K562 (cell line): ENCODE measurements around the gene PPM1M. TPM values are rescaled to one million over a fixed set of nuclear protein-coding genes. Genes with fewer than 3 reads are reported as not detected.
A peak's percentile ranks its signal among the peaks of the same experiment; 100 is the strongest.

Source experiments
- ATAC-seq: fragments of 200-7000 bp; cut with Tn5 transposase; 3 replicates; pipeline ENCODE4 v1.9.1; 2020; ENCODE audit warnings: moderate library complexity
- BruUV-seq: library from RNA; stranded (reverse); fragments of 400-500 nt; replicated peaks from 2 replicates; lab custom pipeline; 2021; lab: Mats Ljungman, UMichigan
- CTCF ChIA-PET: fragments of 300-600 bp; formaldehyde crosslinking; extraction: SDS; loops from one replicate; lab custom pipeline; 2021; ENCODE audit warnings: low intra/inter-chr PET ratio; lab: Yijun Ruan, JAX
- POLR2A ChIA-PET: fragments of 300-600, 350-650 bp; sonication (Branson Sonifier 250); formaldehyde crosslinking; extraction: SDS; loops from one replicate; lab custom pipeline; 2021; ENCODE audit warnings: antibody characterized with exemption, inconsistent platforms; lab: Yijun Ruan, JAX
- DNase-seq, 4 experiments: peaks; one replicate each; pipeline versions ENCODE4 v3.0.0 to v3.0.0-alpha.2; 2011 to 2018; ENCODE audit warnings: low spot score in 3 of 4, mixed read lengths in 3 of 4; ENCODE audit errors: extremely low read depth in 1 of 4
- FAIRE-seq: peaks from 2 replicates; lab custom pipeline; 2011; peaks lifted over from hg19 to GRCh38; lab: Jason Lieb, UNC
- H2AFZ ChIP-seq: 2 replicates; pipeline ENCODE4 v1.6.0; 2011; ENCODE audit warnings: low read depth, low read length, control low read depth, inconsistent platforms
- H3K27ac ChIP-seq: fragments of 200-600 bp; 3 replicates; pipeline ENCODE4 v1.8.0; 2011; ENCODE audit warnings: low read depth, mild to moderate bottlenecking, control low read depth, inconsistent platforms, low read length, moderate library complexity, mixed read lengths; ENCODE audit errors: extremely low read depth
- H3K27me3 ChIP-seq, 2 experiments: fragments of 300-600 bp in 1 of 2; 2 replicates in 1 of 2; 3 replicates in 1 of 2; pipeline versions ENCODE4 v1.6.0 to v1.8.0; 2011; ENCODE audit warnings: inconsistent platforms in 2 of 2, low read length in 2 of 2, mild to moderate bottlenecking in 1 of 2, mixed read lengths in 1 of 2, moderate library complexity in 1 of 2; ENCODE audit not compliant: control insufficient read depth in 2 of 2, insufficient read depth in 2 of 2
- H3K36me3 ChIP-seq: fragments of 300-600 bp; 3 replicates; pipeline ENCODE4 v1.8.0; 2011; ENCODE audit warnings: mild to moderate bottlenecking, low read length, inconsistent platforms; ENCODE audit not compliant: control insufficient read depth, insufficient read depth
- H3K4me1 ChIP-seq, 2 experiments: fragments of 200-600 bp in 1 of 2; replicated peaks in 1 of 2; 2 replicates in 1 of 2; 3 replicates in 1 of 2; pipeline versions ENCODE4 v1.5.1 to v1.8.0; 2011; ENCODE audit warnings: inconsistent platforms in 2 of 2, low read length in 2 of 2, mild to moderate bottlenecking in 1 of 2, mixed read lengths in 1 of 2, moderate library complexity in 1 of 2; ENCODE audit not compliant: control insufficient read depth in 2 of 2, insufficient read depth in 2 of 2
- H3K4me2 ChIP-seq: 2 replicates; pipeline ENCODE4 v1.6.1; 2011; ENCODE audit warnings: low read length, control low read depth, inconsistent platforms, mixed read lengths; ENCODE audit not compliant: insufficient read depth
- H3K4me3 ChIP-seq: fragments of 200-600 bp; sonication (generic), shearing (Covaris generic); 2 replicates; pipeline ENCODE4 v1.5.1; 2016; ENCODE audit warnings: control low read depth, inconsistent platforms
- H3K79me2 ChIP-seq: fragments of 200-600 bp; 3 replicates; pipeline ENCODE4 v1.8.0; 2011; ENCODE audit warnings: low read length, inconsistent platforms; ENCODE audit not compliant: control insufficient read depth, insufficient read depth
- H3K9ac ChIP-seq, 2 experiments: 2 replicates each; pipeline versions ENCODE4 v1.6.0 to v1.6.1; 2011; ENCODE audit warnings: low read depth in 2 of 2, low read length in 2 of 2, control low read depth in 1 of 2, inconsistent platforms in 1 of 2, mild to moderate bottlenecking in 1 of 2, mixed read lengths in 1 of 2; ENCODE audit not compliant: insufficient read depth in 1 of 2
- H3K9me1 ChIP-seq: one replicate; pipeline ENCODE4 v1.6.0; 2011; ENCODE audit warnings: inconsistent platforms, mild to moderate bottlenecking, low read length, moderate library complexity; ENCODE audit not compliant: control insufficient read depth, insufficient read depth
- H3K9me3 ChIP-seq: replicated peaks from 2 replicates; pipeline ENCODE4 v1.5.1; 2011; ENCODE audit warnings: low read depth, low read length, inconsistent platforms; ENCODE audit not compliant: control insufficient read depth, insufficient read depth
- H4K20me1 ChIP-seq: replicated peaks from 2 replicates; pipeline ENCODE4 v1.6.1; 2011; ENCODE audit warnings: low read length, inconsistent platforms, mixed read lengths; ENCODE audit not compliant: control insufficient read depth, insufficient read depth
- ARID2 ChIP-seq: fragments of 450-650 bp; IDR thresholded peaks from 2 replicates; pipeline ENCODE4 v1.6.1; 2017; ENCODE audit warnings: antibody characterized with exemption, mild to moderate bottlenecking
- CBFA2T3 ChIP-seq: fragments of 450-650 bp; IDR thresholded peaks from 2 replicates; pipeline ENCODE4 v1.6.1; 2017
- DNMT1 ChIP-seq: fragments of 450-650 bp; IDR thresholded peaks from 2 replicates; pipeline ENCODE4 v1.6.1; 2016; ENCODE audit warnings: antibody characterized with exemption, mild to moderate bottlenecking
- E2F8 ChIP-seq: fragments of 450-650 bp; IDR thresholded peaks from 2 replicates; pipeline ENCODE4 v1.7.1; 2018; ENCODE audit warnings: mild to moderate bottlenecking, low read depth; ENCODE audit not compliant: partially characterized antibody
- FOXA3 ChIP-seq, 2 experiments: fragments of 450-650 bp in 1 of 2; sonication (generic) in 1 of 2; formaldehyde crosslinking; IDR thresholded peaks in 1 of 2; conservative IDR thresholded peaks in 1 of 2; 2 replicates each; pipeline versions ENCODE4 v1.4.0 to v1.8.0; 2020 to 2022; ENCODE audit warnings: mild to moderate bottlenecking in 2 of 2, missing genetic modification reagents in 1 of 2
- MTA1 ChIP-seq: fragments of 450-650 bp; IDR thresholded peaks from 2 replicates; pipeline ENCODE4 v1.6.1; 2017; ENCODE audit warnings: borderline replicate concordance
- MXI1 ChIP-seq: IDR thresholded peaks from 2 replicates; pipeline ENCODE4 v1.6.1; 2011; ENCODE audit warnings: low read depth, mild to moderate bottlenecking, improper control_type of control experiment, low read length
- NR2C1 ChIP-seq, 2 experiments: fragments of 450-650 bp; IDR thresholded peaks; 2 replicates each; pipeline ENCODE4 v1.6.1; 2017; ENCODE audit warnings: mild to moderate bottlenecking in 2 of 2, antibody characterized with exemption in 1 of 2, inconsistent platforms in 1 of 2, missing compliant biosample characterization in 1 of 2, missing genetic modification characterization in 1 of 2
- NR2F6 ChIP-seq: fragments of 450-650 bp; formaldehyde crosslinking; IDR thresholded peaks from 2 replicates; pipeline ENCODE4 v1.4.0; 2020; ENCODE audit warnings: mild to moderate bottlenecking
- SAP30 ChIP-seq: fragments of 200-600 bp; sonication (generic); IDR thresholded peaks from 2 replicates; pipeline ENCODE4 v1.6.1; 2012; ENCODE audit warnings: borderline replicate concordance, low read depth, mild to moderate bottlenecking, moderate library complexity, low read length, control low read depth, inconsistent platforms; ENCODE audit not compliant: insufficient read depth, poor library complexity, severe bottlenecking
- SMARCE1 ChIP-seq: fragments of 450-650 bp; IDR thresholded peaks from 2 replicates; pipeline ENCODE4 v1.7.1; 2016; ENCODE audit warnings: mild to moderate bottlenecking
- SMC3 ChIP-seq: conservative IDR thresholded peaks from 2 replicates; pipeline ENCODE4 v1.6.1; 2011; ENCODE audit warnings: low read depth, low read length, improper control_type of control experiment; ENCODE audit not compliant: insufficient read depth
- STAG1 ChIP-seq: sonication (generic); formaldehyde crosslinking; IDR thresholded peaks from 2 replicates; pipeline ENCODE4 v1.5.0; 2020; ENCODE audit warnings: missing genetic modification reagents, borderline replicate concordance
- ZNF589 ChIP-seq: fragments of 200-800 bp; sonication (Bioruptor generic); IDR thresholded peaks from 2 replicates; pipeline ENCODE4 v1.6.1; 2016; ENCODE audit warnings: low read depth, missing genetic modification characterization, missing compliant biosample characterization
- WGBS: fragments of 100-300 bp; shearing (Covaris generic); methylation state at CpG from one replicate; pipeline ENCODE4 v1.1.6; 2016; ENCODE audit warnings: low coverage, mixed read lengths; ENCODE audit not compliant: insufficient coverage; ENCODE audit errors: missing lambda C conversion rate; 5-methylcytosine and 5-hydroxymethylcytosine counted together
- in situ Hi-C: fragments of 300-500 bp; cut with MboI; formaldehyde crosslinking; loops from 4 replicates; pipeline ENCODE4 v1.15.0; 2018; ENCODE audit warnings: inconsistent platforms, mixed read lengths
- intact Hi-C: fragments of 100-400 bp; cut with micrococcal nuclease; formaldehyde crosslinking; loops from 2 replicates; pipeline ENCODE4 v1.14.2; 2022
- polyA plus RNA-seq, 8 experiments: library from polyadenylated mRNA; depleted of rRNA in 4 of 8; stranded (reverse) in 5 of 8; unstranded in 3 of 8; fragments of >200 nt; fragmentation: Nextera tagmentation in 2 of 8; fragmentation: Illumina TruSeq in 1 of 8; extraction: Ambion mirVana in 2 of 8; extraction: Trizol in 1 of 8; gene quantifications; 2 replicates each; pipeline versions ENCODE4 v1.2.1 to v1.2.3, GENCODE V29; 2011 to 2014; ENCODE audit warnings: inconsistent platforms in 1 of 8, missing spikeins in 1 of 8
- total RNA-seq, 7 experiments: library from RNA; depleted of rRNA in 6 of 7; stranded (reverse); fragments of >200 nt in 6 of 7; fragmentation: Illumina TruSeq in 2 of 7; extraction: Trizol in 2 of 7; gene quantifications; 2 replicates each; pipeline versions ENCODE4 v1.2.1 to v1.2.3, GENCODE V29; 2011 to 2021; ENCODE audit warnings: low replicate concordance in 1 of 7

PPM1M gene
- total and polyA plus RNA-seq, 9 of the 15 experiments (the other 6 are each of a cell fraction or from before 2014, with no cell fraction given), result 1.4 to 9.2 (median 4.4) TPM

- ChIA-PET CTCF (no interaction called here), POLR2A (interaction anchor here (0.8 to 1.7 kb wide), 6 partner anchors 11 to 98 kb away, joined by 3 to 8 read pairs (median 4); partner anchors contain the start of gene TLR9)
- peak in 1 of 4 experiments; percentile 36 for DNase-seq
- Histone ChIP-seq H3K27me3 (no peaks in the 10 kb centered on the region), H3K79me2 (peaks cover 51% of the 10 kb centered on the region), H3K4me1 (peaks cover 38% of the 10 kb centered on the region in 2 experiments), H3K9me1 (no peaks in the 10 kb centered on the region), H3K9ac (peak overlapping the region; percentile 61 to 96), H3K27ac (peak overlapping the region; percentile 74), H3K4me3 (peak overlapping the region; percentile 67), H3K4me2 (peak overlapping the region; percentile 98), H3K36me3 (peaks cover 6% of the 10 kb centered on the region; the same call in 2 of the 3 replicates), H4K20me1 (no peaks in the 10 kb centered on the region), H2AFZ (no peak overlapping the region), H3K9me3 (no peaks in the 10 kb centered on the region)
- ATAC-seq, result no peak
- BruUV-seq, result TSS peak; percentile 84
- peak; percentile 75 for FAIRE-seq
- intact Hi-C loops (no loop called here), in situ Hi-C loops (no loop called here)
- WGBS, result 15% methylated on average over 11 of the region's 11 CpGs
- TF ChIP-seq MXI1 (0 out of 2 replicates have a peak, but pooled peaks have one; percentile 39), CBFA2T3 (no peak), DNMT1 (no peak), SAP30 (peak; percentile 42), FOXA3 (CRISPR knock-in tag; conservative IDR thresholded peaks at IDR 0.05 in 1 of 2, IDR thresholded peaks at IDR 0.05 in 1 of 2) (0 out of 4 replicates have a peak, but pooled peaks of 1 of the 2 experiments have one; percentile 54), NR2F6 (CRISPR knock-in tag) (no peak), SMARCE1 (0 out of 2 replicates have a peak, but pooled peaks have one; percentile 35), E2F8 (no peak), ARID2 (peak; percentile 99), SMC3 (no peak), STAG1 (CRISPR knock-in tag) (no peak), NR2C1 (IDR thresholded peaks at IDR 0.05) (peak; percentile 91), NR2C1 (tag; IDR thresholded peaks at IDR 0.05) (peak; percentile 93), ZNF589 (CRISPR knock-in tag) (no peak), MTA1 (no peak)
These were observed 7.3 kb upstream of the PPM1M start for GRCh38 chr3:52238193-52238760.
